Astrocyte of the cerebellum (primary cell): Measurements from ENCODE around the gene NDE1.

ENCODE experiments used
- DNase-seq: peaks from one replicate; pipeline ENCODE4 v3.0.0-alpha.2; 2011; ENCODE audit warnings: low read depth
- H3K4me3 ChIP-seq: 2 replicates; pipeline ENCODE4 v1.5.1; 2011; ENCODE audit warnings: mild to moderate bottlenecking, low read depth, low read length, moderate library complexity
- CTCF ChIP-seq: IDR thresholded peaks from 2 replicates; pipeline ENCODE4 v1.5.1; 2012; ENCODE audit warnings: low read length, low read depth, moderate library complexity, mild to moderate bottlenecking; ENCODE audit errors: missing control alignments
- in situ Hi-C: cut with HindIII; loops from 2 replicates; pipeline ENCODE4 v1.10.0; 2017; ENCODE audit warnings: low sequenced_read_pairs

Gene NDE1

GRCh38 chr16:15773968-15774367 is 123.9 kb downstream of the NDE1 start:
- TF ChIP-seq CTCF = no peak
- H3K4me3 ChIP-seq = no peak overlapping the region
- DNase-seq = no peak
- in situ Hi-C loops = no loop called here

GRCh38 chr16:15775209-15775608 is 125.2 kb downstream of the NDE1 start:
- no peak for DNase-seq
- TF ChIP-seq CTCF = no peak
- H3K4me3 ChIP-seq = no peak overlapping the region
- in situ Hi-C loops = no loop called here

- no peak overlapping the region for H3K4me3 ChIP-seq
- TF ChIP-seq CTCF = no peak
- in situ Hi-C loops = no loop called here
- no peak for DNase-seq
These were observed 125.7 kb downstream of the NDE1 start for GRCh38 chr16:15775663-15776304.
